Astrocyte (in vitro differentiated cells and primary cell): ENCODE data around the gene RAB4A.

Experiments used
- EZH2 ChIP-seq: IDR thresholded peaks from 2 replicates; pipeline ENCODE4 v1.6.1; 2012; ENCODE audit warnings: mild to moderate bottlenecking, low read length, inconsistent platforms; ENCODE audit not compliant: insufficient read depth
- TF ChIP-seq, protein P1 (sequence below): IDR thresholded peaks from 2 replicates; pipeline ENCODE4 v1.5.1; 2011; ENCODE audit warnings: low read depth, mild to moderate bottlenecking, inconsistent platforms, low read length, moderate library complexity; ENCODE audit not compliant: insufficient read depth

DNA sequence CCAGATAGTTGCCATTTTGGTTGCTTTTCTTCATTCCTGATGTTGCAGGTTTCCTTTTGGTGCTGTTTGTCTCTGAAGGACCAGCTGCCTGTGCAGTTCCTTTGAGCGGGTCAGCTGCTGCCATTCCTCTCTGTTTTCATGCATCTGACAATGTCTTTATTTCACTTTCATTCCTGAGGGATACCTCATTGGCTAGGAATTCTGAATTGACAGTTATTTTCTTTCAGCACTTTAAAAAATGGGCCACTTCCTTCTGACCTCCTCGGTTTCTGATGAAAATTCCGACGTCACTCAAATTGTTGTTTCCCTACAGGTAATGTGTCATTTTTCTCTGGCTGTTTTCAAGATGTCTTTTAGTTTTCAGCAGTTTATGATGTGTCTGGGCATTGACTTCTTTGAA lies 47.1 kb downstream of the RAB4A start:
- TF ChIP-seq, protein P1, sequence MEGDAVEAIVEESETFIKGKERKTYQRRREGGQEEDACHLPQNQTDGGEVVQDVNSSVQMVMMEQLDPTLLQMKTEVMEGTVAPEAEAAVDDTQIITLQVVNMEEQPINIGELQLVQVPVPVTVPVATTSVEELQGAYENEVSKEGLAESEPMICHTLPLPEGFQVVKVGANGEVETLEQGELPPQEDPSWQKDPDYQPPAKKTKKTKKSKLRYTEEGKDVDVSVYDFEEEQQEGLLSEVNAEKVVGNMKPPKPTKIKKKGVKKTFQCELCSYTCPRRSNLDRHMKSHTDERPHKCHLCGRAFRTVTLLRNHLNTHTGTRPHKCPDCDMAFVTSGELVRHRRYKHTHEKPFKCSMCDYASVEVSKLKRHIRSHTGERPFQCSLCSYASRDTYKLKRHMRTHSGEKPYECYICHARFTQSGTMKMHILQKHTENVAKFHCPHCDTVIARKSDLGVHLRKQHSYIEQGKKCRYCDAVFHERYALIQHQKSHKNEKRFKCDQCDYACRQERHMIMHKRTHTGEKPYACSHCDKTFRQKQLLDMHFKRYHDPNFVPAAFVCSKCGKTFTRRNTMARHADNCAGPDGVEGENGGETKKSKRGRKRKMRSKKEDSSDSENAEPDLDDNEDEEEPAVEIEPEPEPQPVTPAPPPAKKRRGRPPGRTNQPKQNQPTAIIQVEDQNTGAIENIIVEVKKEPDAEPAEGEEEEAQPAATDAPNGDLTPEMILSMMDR: no peak
- no peak for TF ChIP-seq EZH2
